Testis (tissue), 2 donors: Measurements from ENCODE around the gene ATP7A.

Experiments
- POLR2A ChIP-seq: fragments of 450-650 bp; IDR thresholded peaks from one replicate; pipeline ENCODE4 v1.6.1; 2017; ENCODE audit warnings: antibody characterized with exemption, mild to moderate bottlenecking, moderate library complexity
- TF ChIP-seq, protein P1 (sequence below), 3 experiments: fragments of 450-650 bp in 2 of 3; fragments of 200-600 bp in 1 of 3; sonication (generic) in 1 of 3; IDR thresholded peaks; one replicate each; pipeline ENCODE4 v1.5.1; 2016 to 2019; ENCODE audit warnings: antibody characterized with exemption in 3 of 3, mild to moderate bottlenecking in 2 of 3, moderate library complexity in 1 of 3

DNA sequence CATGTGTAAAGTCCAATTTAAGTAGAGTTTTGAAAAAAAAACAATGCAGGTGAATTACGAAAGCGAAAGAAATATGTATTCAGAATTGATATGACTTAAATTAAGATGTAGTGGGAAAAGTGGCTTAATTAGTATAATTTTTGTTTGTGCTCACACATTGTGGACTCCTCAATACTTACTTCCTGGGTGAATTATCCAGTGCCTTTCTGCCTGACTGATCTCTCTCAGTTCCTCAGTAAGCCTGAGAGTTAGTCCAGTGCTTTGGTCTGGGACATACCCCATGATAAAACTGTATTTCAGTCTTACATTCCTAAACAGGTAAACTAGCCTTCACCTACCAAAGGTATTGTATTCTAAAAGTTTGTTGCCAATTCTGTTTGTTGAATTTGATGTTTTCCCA, 50.6 kb downstream of the ATP7A start:
- TF ChIP-seq, protein P1, sequence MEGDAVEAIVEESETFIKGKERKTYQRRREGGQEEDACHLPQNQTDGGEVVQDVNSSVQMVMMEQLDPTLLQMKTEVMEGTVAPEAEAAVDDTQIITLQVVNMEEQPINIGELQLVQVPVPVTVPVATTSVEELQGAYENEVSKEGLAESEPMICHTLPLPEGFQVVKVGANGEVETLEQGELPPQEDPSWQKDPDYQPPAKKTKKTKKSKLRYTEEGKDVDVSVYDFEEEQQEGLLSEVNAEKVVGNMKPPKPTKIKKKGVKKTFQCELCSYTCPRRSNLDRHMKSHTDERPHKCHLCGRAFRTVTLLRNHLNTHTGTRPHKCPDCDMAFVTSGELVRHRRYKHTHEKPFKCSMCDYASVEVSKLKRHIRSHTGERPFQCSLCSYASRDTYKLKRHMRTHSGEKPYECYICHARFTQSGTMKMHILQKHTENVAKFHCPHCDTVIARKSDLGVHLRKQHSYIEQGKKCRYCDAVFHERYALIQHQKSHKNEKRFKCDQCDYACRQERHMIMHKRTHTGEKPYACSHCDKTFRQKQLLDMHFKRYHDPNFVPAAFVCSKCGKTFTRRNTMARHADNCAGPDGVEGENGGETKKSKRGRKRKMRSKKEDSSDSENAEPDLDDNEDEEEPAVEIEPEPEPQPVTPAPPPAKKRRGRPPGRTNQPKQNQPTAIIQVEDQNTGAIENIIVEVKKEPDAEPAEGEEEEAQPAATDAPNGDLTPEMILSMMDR (IDR thresholded peaks at IDR 0.05): no peak
- TF ChIP-seq POLR2A: no peak
